PC-9 (cell line): ENCODE results near the gene CD151. TPM values are rescaled to one million over a fixed set of nuclear protein-coding genes. Genes with fewer than 3 reads are reported as not detected.

Experiments
- BruUV-seq: library from RNA; stranded (reverse); fragments of 400-500 nt; replicated peaks from 2 replicates; lab custom pipeline; 2021; lab: Mats Ljungman, UMichigan
- CTCF ChIA-PET: fragments of 300-600 bp; sonication (Branson Sonifier 250); formaldehyde crosslinking; loops from one replicate; lab custom pipeline; 2022; ENCODE audit warnings: antibody characterized with exemption; lab: Charles Lee
- POLR2A ChIA-PET: fragments of 300-600 bp; sonication (Branson Sonifier 250); formaldehyde crosslinking; loops from one replicate; lab custom pipeline; 2022; ENCODE audit warnings: antibody characterized with exemption; ENCODE audit not compliant: unreplicated experiment; lab: Charles Lee
- DNase-seq, 2 experiments: peaks; one replicate each; pipeline versions ENCODE4 v3.0.0 to v3.0.0-alpha.2; 2015 to 2022; ENCODE audit warnings: mixed read lengths in 1 of 2
- H2AFZ ChIP-seq: fragments of 200-600 bp; sonication (generic); 2 replicates; pipeline ENCODE4 v1.8.1; 2017; ENCODE audit warnings: antibody characterized with exemption
- H3F3A ChIP-seq: fragments of 200-600 bp; sonication (generic); 2 replicates; pipeline ENCODE4 v1.8.1; 2017; ENCODE audit warnings: antibody characterized with exemption, mild to moderate bottlenecking, low read depth; ENCODE audit not compliant: insufficient read depth
- H3K27ac ChIP-seq: fragments of 200-600 bp; sonication (generic); 2 replicates; pipeline ENCODE4 v1.6.1; 2016; ENCODE audit warnings: mixed run types
- H3K27me3 ChIP-seq: fragments of 200-600 bp; sonication (generic); 2 replicates; pipeline ENCODE4 v1.6.1; 2016; ENCODE audit warnings: low read depth, mixed run types; ENCODE audit not compliant: insufficient read depth
- H3K36me3 ChIP-seq: fragments of 200-600 bp; sonication (generic); 2 replicates; pipeline ENCODE4 v1.6.1; 2016; ENCODE audit warnings: low read depth, mixed run types
- H3K4me1 ChIP-seq: fragments of 200-600 bp; sonication (generic); replicated peaks from 2 replicates; pipeline ENCODE4 v1.6.1; 2016; ENCODE audit warnings: mixed run types; ENCODE audit not compliant: insufficient read depth
- H3K4me2 ChIP-seq: fragments of 200-600 bp; sonication (generic); 2 replicates; pipeline ENCODE4 v1.6.1; 2017; ENCODE audit warnings: mixed run types
- H3K4me3 ChIP-seq: fragments of 200-600 bp; sonication (generic); 2 replicates; pipeline ENCODE4 v1.6.1; 2016; ENCODE audit warnings: mixed run types
- H3K79me2 ChIP-seq: fragments of 200-600 bp; sonication (generic); 2 replicates; pipeline ENCODE4 v1.6.1; 2017; ENCODE audit warnings: low read depth, mixed run types
- H3K9me2 ChIP-seq: fragments of 200-600 bp; sonication (generic); 2 replicates; pipeline ENCODE4 v1.8.1; 2017; ENCODE audit warnings: mild to moderate bottlenecking; ENCODE audit not compliant: insufficient read depth
- H3K9me3 ChIP-seq: fragments of 200-600 bp; sonication (generic); 2 replicates; pipeline ENCODE4 v1.8.1; 2016; ENCODE audit warnings: low read depth; ENCODE audit not compliant: insufficient read depth
- H4K20me1 ChIP-seq: fragments of 200-600 bp; sonication (generic); 2 replicates; pipeline ENCODE4 v1.8.1; 2017; ENCODE audit not compliant: insufficient read depth
- CTCF ChIP-seq: fragments of 200-600 bp; sonication (generic); conservative IDR thresholded peaks from 2 replicates; pipeline ENCODE4 v1.6.1; 2017; ENCODE audit warnings: mixed run types, antibody characterized with exemption, mild to moderate bottlenecking, moderate library complexity
- EZH2 ChIP-seq: fragments of 200-600 bp; sonication (generic); IDR thresholded peaks from 2 replicates; pipeline ENCODE4 v1.8.0; 2017; ENCODE audit warnings: antibody characterized with exemption, low read depth
- intact Hi-C: fragments of 100-400 bp; cut with micrococcal nuclease; formaldehyde crosslinking; loops from one replicate; pipeline ENCODE4 v1.10.0; 2022; ENCODE audit not compliant: unreplicated experiment
- total RNA-seq: library from RNA; stranded (reverse); gene quantifications from 2 replicates; pipeline ENCODE4 v1.2.3, GENCODE V29; 2021

Gene CD151
- total RNA-seq, 1 experiment from 2014 or later: 184 TPM

GRCh38 chr11:875769-876301 lies 43.1 kb downstream of the CD151 start:
- Histone ChIP-seq H4K20me1 (peaks cover 2% of the 10 kb centered on the region), H2AFZ (no peak overlapping the region), H3K4me3 (no peak overlapping the region), H3K27ac (no peak overlapping the region), H3K9me3 (no peaks in the 10 kb centered on the region), H3F3A (peaks cover 6% of the 10 kb centered on the region; the same call in 1 of the 2 replicates), H3K9me2 (no peaks in the 10 kb centered on the region), H3K4me1 (no peaks in the 10 kb centered on the region), H3K36me3 (no peaks in the 10 kb centered on the region), H3K27me3 (no peaks in the 10 kb centered on the region), H3K4me2 (no peak overlapping the region), H3K79me2 (no peaks in the 10 kb centered on the region)
- no peak for TF ChIP-seq CTCF
- no peak for TF ChIP-seq EZH2
- no TSS peak for BruUV-seq
- intact Hi-C loops: no loop called here
- no peak for DNase-seq
- ChIA-PET POLR2A (no interaction called here), CTCF (no interaction called here)

- intact Hi-C loops: no loop called here
- no peak overlapping the region for H3K4me3 ChIP-seq
- no peaks in the 10 kb centered on the region for H3K36me3 ChIP-seq
- H3K27me3 ChIP-seq: no peaks in the 10 kb centered on the region
- H3K4me1 ChIP-seq: no peaks in the 10 kb centered on the region
- H3K27ac ChIP-seq: no peak overlapping the region
- no peak overlapping the region for H3K4me2 ChIP-seq
- H4K20me1 ChIP-seq: peaks cover 2% of the 10 kb centered on the region
- BruUV-seq: no TSS peak
- no peak overlapping the region for H2AFZ ChIP-seq
- no peaks in the 10 kb centered on the region for H3K9me3 ChIP-seq
- ChIA-PET POLR2A (no interaction called here), CTCF (no interaction called here)
- H3K79me2 ChIP-seq: no peaks in the 10 kb centered on the region
- DNase-seq: no peak
- H3F3A ChIP-seq: peaks cover 6% of the 10 kb centered on the region; the same call in 1 of the 2 replicates
- TF ChIP-seq CTCF: no peak
- TF ChIP-seq EZH2: no peak
- no peaks in the 10 kb centered on the region for H3K9me2 ChIP-seq
Measured at GRCh38 chr11:876545-876944, 43.8 kb downstream of the CD151 start.

- H3K9me2 ChIP-seq: no peaks in the 10 kb centered on the region
- H3K36me3 ChIP-seq: no peaks in the 10 kb centered on the region
- BruUV-seq: no TSS peak
- no peak overlapping the region for H3K4me3 ChIP-seq
- no peaks in the 10 kb centered on the region for H3K27me3 ChIP-seq
- TF ChIP-seq CTCF (no peak), EZH2 (no peak)
- DNase-seq: no peak
- peaks cover 6% of the 10 kb centered on the region; the same call in 1 of the 2 replicates for H3F3A ChIP-seq
- H3K79me2 ChIP-seq: no peaks in the 10 kb centered on the region
- H3K27ac ChIP-seq: no peak overlapping the region
- no peaks in the 10 kb centered on the region for H3K4me1 ChIP-seq
- ChIA-PET POLR2A (no interaction called here), CTCF (no interaction called here)
- peaks cover 2% of the 10 kb centered on the region for H4K20me1 ChIP-seq
- no peak overlapping the region for H3K4me2 ChIP-seq
- intact Hi-C loops: no loop called here
- H2AFZ ChIP-seq: no peak overlapping the region
- no peaks in the 10 kb centered on the region for H3K9me3 ChIP-seq
Measured at GRCh38 chr11:877565-877964, 44.8 kb downstream of the CD151 start.
